Cardiac muscle cell (in vitro differentiated cells and primary cell): ENCODE measurements around the gene HIGD1B. TPM values are rescaled to one million over a fixed set of nuclear protein-coding genes. Genes with fewer than 3 reads are reported as not detected.

Experiments used
- DNase-seq, 2 donors: peaks; one replicate each; pipeline versions ENCODE4 v3.0.0 to v3.0.0-alpha.2; 2010 to 2017; ENCODE audit warnings: low read depth in 1 of 2, low spot score in 1 of 2
- H3K27ac ChIP-seq: fragments of 200-600 bp; sonication (generic); 2 replicates; pipeline ENCODE4 v1.5.1; 2016
- H3K27me3 ChIP-seq: fragments of 200-600 bp; sonication (generic); 2 replicates; pipeline ENCODE4 v1.6.0; 2016; ENCODE audit warnings: control low read depth
- H3K36me3 ChIP-seq: fragments of 200-600 bp; sonication (generic); 2 replicates; pipeline ENCODE4 v1.5.1; 2016; ENCODE audit warnings: control low read depth
- H3K4me1 ChIP-seq: fragments of 200-600 bp; sonication (generic); 2 replicates; pipeline ENCODE4 v1.8.1; 2017; ENCODE audit warnings: low read depth, mild to moderate bottlenecking, mixed run types
- H3K4me3 ChIP-seq: fragments of 200-600 bp; sonication (generic); 2 replicates; pipeline ENCODE4 v1.5.1; 2016; ENCODE audit warnings: mild to moderate bottlenecking
- H3K9me3 ChIP-seq: fragments of 200-600 bp; sonication (generic); 2 replicates; pipeline ENCODE4 v1.5.1; 2017; ENCODE audit warnings: low read depth, mild to moderate bottlenecking, control low read depth
- polyA plus RNA-seq: library from polyadenylated mRNA; unstranded; fragments of >200 nt; fragmentation: Nextera tagmentation; extraction: Ambion mirVana; gene quantifications from 2 replicates; pipeline ENCODE4 v1.2.1, GENCODE V29; 2016
- total RNA-seq: library from RNA; depleted of rRNA; stranded (reverse); fragments of >200 nt; gene quantifications from 2 replicates; pipeline ENCODE4 v1.2.3, GENCODE V29; 2016
- TF ChIP-seq, protein P1 (sequence below): IDR thresholded peaks from 2 replicates; pipeline ENCODE4 v1.5.1; 2012; ENCODE audit warnings: low read depth, mild to moderate bottlenecking, low read length

Gene HIGD1B
- total and polyA plus RNA-seq, 2 experiments from 2014 or later: 0.55 TPM; not detected in 1

DNA sequence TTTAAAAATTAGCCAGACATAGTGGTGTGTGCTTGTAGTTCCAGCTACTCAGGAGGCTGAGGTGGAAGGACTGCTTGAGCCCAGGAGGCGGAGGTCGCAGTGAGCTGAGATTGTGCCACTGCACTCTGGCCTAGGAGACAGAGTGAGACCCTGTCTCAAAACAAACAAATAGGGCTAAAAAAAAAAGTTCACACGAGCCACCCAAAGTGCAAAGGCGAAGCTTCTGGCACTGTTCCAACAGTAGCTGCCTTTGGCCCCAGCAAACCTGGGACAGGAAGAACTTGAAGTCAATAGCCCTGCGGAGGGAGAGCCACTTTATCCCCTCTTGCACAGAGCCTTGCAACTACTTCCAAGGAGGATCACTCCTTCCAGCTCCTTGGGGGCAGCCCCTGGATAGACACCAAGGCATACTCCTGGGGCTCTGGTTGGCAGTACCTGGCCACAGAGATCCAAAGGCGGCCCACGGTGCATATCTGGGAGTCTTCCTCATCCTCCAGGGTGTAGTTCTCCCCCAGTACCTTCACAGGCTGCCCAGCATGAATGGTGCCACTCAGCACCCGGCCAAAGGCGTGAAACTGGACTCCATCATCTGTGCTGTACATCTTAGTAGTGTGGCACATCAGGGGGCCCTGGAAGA lies 14.7 kb downstream of the HIGD1B start:
- Histone ChIP-seq H3K36me3 (peaks cover 51% of the 10 kb centered on the region), H3K9me3 (no peaks in the 10 kb centered on the region), H3K27ac (no peak overlapping the region), H3K4me1 (peaks cover 3% of the 10 kb centered on the region), H3K27me3 (no peaks in the 10 kb centered on the region), H3K4me3 (no peak overlapping the region)
- no peak for DNase-seq
- TF ChIP-seq, protein P1, sequence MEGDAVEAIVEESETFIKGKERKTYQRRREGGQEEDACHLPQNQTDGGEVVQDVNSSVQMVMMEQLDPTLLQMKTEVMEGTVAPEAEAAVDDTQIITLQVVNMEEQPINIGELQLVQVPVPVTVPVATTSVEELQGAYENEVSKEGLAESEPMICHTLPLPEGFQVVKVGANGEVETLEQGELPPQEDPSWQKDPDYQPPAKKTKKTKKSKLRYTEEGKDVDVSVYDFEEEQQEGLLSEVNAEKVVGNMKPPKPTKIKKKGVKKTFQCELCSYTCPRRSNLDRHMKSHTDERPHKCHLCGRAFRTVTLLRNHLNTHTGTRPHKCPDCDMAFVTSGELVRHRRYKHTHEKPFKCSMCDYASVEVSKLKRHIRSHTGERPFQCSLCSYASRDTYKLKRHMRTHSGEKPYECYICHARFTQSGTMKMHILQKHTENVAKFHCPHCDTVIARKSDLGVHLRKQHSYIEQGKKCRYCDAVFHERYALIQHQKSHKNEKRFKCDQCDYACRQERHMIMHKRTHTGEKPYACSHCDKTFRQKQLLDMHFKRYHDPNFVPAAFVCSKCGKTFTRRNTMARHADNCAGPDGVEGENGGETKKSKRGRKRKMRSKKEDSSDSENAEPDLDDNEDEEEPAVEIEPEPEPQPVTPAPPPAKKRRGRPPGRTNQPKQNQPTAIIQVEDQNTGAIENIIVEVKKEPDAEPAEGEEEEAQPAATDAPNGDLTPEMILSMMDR: no peak

DNA sequence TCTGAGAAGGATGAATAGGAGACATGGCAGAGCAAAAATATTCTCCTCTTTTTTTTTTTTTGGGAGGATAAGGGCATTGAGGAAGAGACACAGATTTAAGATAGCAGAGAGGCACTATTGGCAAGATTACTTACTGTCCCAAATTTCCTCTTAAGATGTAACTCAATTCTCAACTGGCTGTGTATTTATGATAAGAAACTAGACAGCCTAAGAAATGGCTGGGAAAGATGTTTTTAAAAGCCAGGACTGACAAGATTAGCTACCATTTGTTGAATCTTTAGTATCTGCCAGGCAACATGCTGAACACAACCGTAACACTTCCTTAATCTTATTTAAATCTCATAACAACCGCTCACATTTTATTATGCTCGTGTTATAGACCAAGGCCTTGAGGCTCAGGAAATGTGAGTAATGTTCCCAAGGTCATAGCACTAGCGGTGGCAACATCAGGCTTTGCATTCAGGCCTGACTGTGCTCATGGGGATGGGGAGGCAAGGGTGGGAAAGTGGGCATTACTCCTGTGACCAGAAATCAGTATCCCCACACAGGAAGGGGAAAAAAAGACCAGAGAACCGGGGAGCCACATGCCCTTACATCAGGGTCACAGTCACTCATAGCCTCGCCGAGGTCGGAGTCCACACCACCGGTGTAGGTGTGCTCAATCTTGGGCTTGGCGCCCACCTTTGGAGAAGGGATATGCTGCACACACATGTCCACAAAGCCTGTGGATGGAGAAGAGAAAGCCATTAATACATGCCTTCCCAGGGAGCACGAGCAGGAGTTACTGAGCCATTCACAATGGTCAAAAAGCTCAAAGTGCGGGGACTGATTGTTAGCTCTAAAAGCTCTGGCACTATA lies 15.6 kb downstream of the HIGD1B start:
- Histone ChIP-seq H3K4me3 (no peak overlapping the region), H3K36me3 (peaks cover 49% of the 10 kb centered on the region), H3K27ac (no peak overlapping the region), H3K27me3 (no peaks in the 10 kb centered on the region), H3K4me1 (peaks cover 3% of the 10 kb centered on the region), H3K9me3 (no peaks in the 10 kb centered on the region)
- DNase-seq: no peak
- TF ChIP-seq, protein P1: no peak

GRCh38 chr17:44864831-44865230 lies 17.1 kb downstream of the HIGD1B start:
- no peaks in the 10 kb centered on the region for H3K27me3 ChIP-seq
- H3K4me1 ChIP-seq: peaks cover 3% of the 10 kb centered on the region
- H3K27ac ChIP-seq: no peak overlapping the region
- no peak for DNase-seq
- TF ChIP-seq, protein P1: no peak
- H3K4me3 ChIP-seq: no peak overlapping the region
- peaks cover 34% of the 10 kb centered on the region for H3K36me3 ChIP-seq
- H3K9me3 ChIP-seq: no peaks in the 10 kb centered on the region

DNA sequence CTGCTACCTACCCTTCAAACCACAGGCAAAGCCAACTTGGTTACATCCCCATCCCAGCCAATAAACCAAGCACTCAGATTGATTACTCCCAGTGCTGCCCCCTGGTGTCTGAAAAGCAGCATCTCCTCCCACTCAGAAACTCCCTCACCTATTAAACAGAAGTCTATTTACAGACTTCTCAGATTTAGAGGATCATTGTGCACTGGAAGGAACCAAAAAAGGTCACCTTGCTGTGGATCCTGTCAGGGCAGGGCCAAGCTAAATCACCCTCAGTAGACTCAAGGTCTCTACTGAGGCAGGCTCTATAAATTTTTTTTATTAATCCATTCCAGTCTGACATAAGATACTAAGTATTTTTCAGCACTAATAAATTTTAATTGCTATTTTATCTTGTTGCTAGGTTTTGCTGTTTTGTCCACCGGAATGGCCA lies 17.6 kb downstream of the HIGD1B start:
- Histone ChIP-seq H3K9me3 (no peaks in the 10 kb centered on the region), H3K36me3 (peaks cover 34% of the 10 kb centered on the region), H3K27me3 (no peaks in the 10 kb centered on the region), H3K4me1 (peaks cover 3% of the 10 kb centered on the region), H3K27ac (peak overlapping the region; percentile 31), H3K4me3 (no peak overlapping the region)
- DNase-seq: peak; percentile 82 to 85
- TF ChIP-seq, protein P1: peak; percentile 85

GRCh38 chr17:44865931-44866330 lies 18.2 kb downstream of the HIGD1B start:
- H3K9me3 ChIP-seq: no peaks in the 10 kb centered on the region
- peaks cover 36% of the 10 kb centered on the region for H3K36me3 ChIP-seq
- H3K27ac ChIP-seq: peak overlapping the region; percentile 31

More at GRCh38 chr17:44865931-44866330, 18.2 kb downstream of the HIGD1B start:
- TF ChIP-seq, protein P1: no peak
- DNase-seq: no peak
- H3K4me3 ChIP-seq: no peak overlapping the region
- H3K27me3 ChIP-seq: no peaks in the 10 kb centered on the region
- H3K4me1 ChIP-seq: peaks cover 3% of the 10 kb centered on the region
